Mammary epithelial cell (primary cell): ENCODE measurements around the gene XPOT.

ENCODE experiments used
- EZH2 ChIP-seq: IDR thresholded peaks from 2 replicates; pipeline ENCODE4 v1.6.1; 2012; ENCODE audit warnings: low read length, inconsistent platforms, borderline replicate concordance
- TF ChIP-seq, protein P1 (sequence below), 2 donors: IDR thresholded peaks in 1 of 2; conservative IDR thresholded peaks in 1 of 2; 2 replicates each; pipeline ENCODE4 v1.5.1; 2011 to 2012; ENCODE audit warnings: inconsistent platforms in 2 of 2, low read length in 2 of 2, mild to moderate bottlenecking in 2 of 2, control low read depth in 1 of 2, low read depth in 1 of 2; ENCODE audit not compliant: insufficient read depth in 1 of 2; ENCODE audit errors: extremely low read depth in 1 of 2

DNA sequence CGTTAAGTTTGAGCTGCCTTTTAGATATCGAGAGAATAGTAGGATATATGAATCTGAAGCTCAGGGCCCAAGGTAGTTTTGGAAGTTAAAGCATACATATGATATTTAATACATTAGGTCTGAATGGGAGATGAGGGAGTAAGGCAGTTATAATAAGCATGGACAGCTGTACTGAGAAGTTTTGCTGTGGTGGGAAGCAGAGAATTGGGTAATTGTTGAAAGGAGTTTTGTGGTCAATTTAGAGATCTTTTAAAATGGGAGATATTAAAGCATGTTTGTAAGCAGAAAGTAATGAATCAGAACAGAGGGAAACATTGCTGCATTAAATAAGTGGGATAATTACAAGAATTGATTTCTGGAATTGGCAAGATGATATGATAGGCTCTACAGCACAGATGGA lies 69.0 kb downstream of the XPOT start:
- TF ChIP-seq, protein P1, sequence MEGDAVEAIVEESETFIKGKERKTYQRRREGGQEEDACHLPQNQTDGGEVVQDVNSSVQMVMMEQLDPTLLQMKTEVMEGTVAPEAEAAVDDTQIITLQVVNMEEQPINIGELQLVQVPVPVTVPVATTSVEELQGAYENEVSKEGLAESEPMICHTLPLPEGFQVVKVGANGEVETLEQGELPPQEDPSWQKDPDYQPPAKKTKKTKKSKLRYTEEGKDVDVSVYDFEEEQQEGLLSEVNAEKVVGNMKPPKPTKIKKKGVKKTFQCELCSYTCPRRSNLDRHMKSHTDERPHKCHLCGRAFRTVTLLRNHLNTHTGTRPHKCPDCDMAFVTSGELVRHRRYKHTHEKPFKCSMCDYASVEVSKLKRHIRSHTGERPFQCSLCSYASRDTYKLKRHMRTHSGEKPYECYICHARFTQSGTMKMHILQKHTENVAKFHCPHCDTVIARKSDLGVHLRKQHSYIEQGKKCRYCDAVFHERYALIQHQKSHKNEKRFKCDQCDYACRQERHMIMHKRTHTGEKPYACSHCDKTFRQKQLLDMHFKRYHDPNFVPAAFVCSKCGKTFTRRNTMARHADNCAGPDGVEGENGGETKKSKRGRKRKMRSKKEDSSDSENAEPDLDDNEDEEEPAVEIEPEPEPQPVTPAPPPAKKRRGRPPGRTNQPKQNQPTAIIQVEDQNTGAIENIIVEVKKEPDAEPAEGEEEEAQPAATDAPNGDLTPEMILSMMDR (conservative IDR thresholded peaks at IDR 0.05 in 1 of 2, IDR thresholded peaks at IDR 0.05 in 1 of 2; ENCODE audit: extremely low read depth in 1 of 2, insufficient read depth in 1 of 2, low read depth in 1 of 2, low read length in 2 of 2) = no peak
- no peak for TF ChIP-seq EZH2
